GM19193 (cell line): ENCODE measurements around the gene IDI1.

ENCODE experiments used
- POLR2A ChIP-seq: IDR thresholded peaks from 4 replicates; pipeline ENCODE4 v1.6.1; 2011; ENCODE audit not compliant: insufficient read depth, insufficient read length; ENCODE audit errors: extremely low read depth

IDI1 gene

DNA sequence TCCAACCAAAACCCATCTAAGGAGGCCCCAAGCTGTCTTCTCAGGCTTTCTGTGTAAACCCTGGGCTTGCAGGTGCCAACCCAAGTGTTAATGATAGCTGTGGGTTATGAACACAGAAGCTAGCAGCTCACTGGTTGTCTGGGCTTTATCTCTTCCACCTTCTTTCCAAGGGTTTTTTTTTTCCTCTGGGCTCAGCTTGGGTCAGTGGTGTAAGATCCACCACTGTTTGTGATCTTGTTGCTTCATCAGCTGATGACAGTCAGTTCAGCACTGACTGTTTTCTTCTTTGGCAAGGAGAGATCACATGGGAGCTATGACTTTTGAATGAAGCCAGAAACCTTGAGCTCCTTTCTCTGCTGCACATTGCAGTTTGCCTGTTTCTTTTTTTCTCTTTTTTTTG is 56.0 kb downstream of the IDI1 start:
- no peak for TF ChIP-seq POLR2A

- TF ChIP-seq POLR2A, result no peak
Observed at GRCh38 chr10:992467-992866, 56.5 kb downstream of the IDI1 start.

DNA sequence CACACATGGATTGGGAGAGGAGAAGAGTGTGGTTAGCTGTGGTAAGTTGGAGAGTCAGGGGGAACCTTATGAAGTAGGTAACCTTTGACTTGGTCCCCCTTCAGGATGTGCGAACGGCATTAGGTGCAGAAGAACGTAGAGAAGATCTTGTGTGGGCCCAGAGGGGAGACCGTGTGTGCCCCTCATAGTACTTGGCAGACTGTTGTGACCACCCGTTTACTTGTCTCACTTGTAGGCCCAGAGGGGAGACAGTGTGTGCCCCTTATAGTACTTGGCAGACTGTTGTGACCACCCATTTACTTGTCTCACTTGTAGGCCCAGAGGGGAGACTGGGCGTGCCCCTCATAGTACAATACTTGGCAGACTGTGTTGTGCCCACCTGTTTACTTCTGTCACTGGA is 58.1 kb downstream of the IDI1 start:
- TF ChIP-seq POLR2A, result no peak
